Mesothelial cell of epicardium (in vitro differentiated cells): ENCODE data around the gene KCNJ15. TPM values are rescaled to one million over a fixed set of nuclear protein-coding genes. Genes with fewer than 3 reads are reported as not detected.

ENCODE experiments used
- DNase-seq, 2 experiments: peaks; one replicate each; pipeline ENCODE4 v3.0.0; 2021; ENCODE audit warnings: low spot score in 2 of 2; ENCODE audit not compliant: unreplicated experiment in 2 of 2
- H3K27ac Mint-ChIP-seq: 2 replicates; pipeline ENCODE4 v1.8.0; 2021; ENCODE audit warnings: mixed read lengths
- H3K27me3 Mint-ChIP-seq: 2 replicates; pipeline ENCODE4 v1.8.0; 2021; ENCODE audit warnings: low read depth, mixed read lengths
- H3K36me3 Mint-ChIP-seq: 2 replicates; pipeline ENCODE4 v1.8.0; 2021; ENCODE audit warnings: mixed read lengths
- H3K4me1 Mint-ChIP-seq: 2 replicates; pipeline ENCODE4 v1.8.0; 2021; ENCODE audit warnings: mixed read lengths
- H3K4me3 Mint-ChIP-seq: 2 replicates; pipeline ENCODE4 v1.8.0; 2021; ENCODE audit warnings: mild to moderate bottlenecking, moderate library complexity, mixed read lengths
- H3K9me3 Mint-ChIP-seq: 2 replicates; pipeline ENCODE4 v1.8.0; 2021; ENCODE audit warnings: mixed read lengths
- CTCF ChIP-seq: fragments of 200-600 bp; sonication (generic); IDR thresholded peaks from one replicate; pipeline ENCODE4 v1.5.0; 2021; ENCODE audit warnings: antibody characterized with exemption; ENCODE audit not compliant: unreplicated experiment
- total RNA-seq: library from RNA; stranded (reverse); gene quantifications from 3 replicates; pipeline ENCODE4 v1.2.1, GENCODE V29; 2021

The KCNJ15 gene
- total RNA-seq, 1 donor from 2014 or later: 1.9 TPM

- H3K9me3 Mint-ChIP-seq: no peaks in the 10 kb centered on the region
- no peak overlapping the region for H3K27ac Mint-ChIP-seq
- H3K27me3 Mint-ChIP-seq: no peaks in the 10 kb centered on the region
- H3K36me3 Mint-ChIP-seq: no peaks in the 10 kb centered on the region
- no peak for DNase-seq
- peaks cover 38% of the 10 kb centered on the region for H3K4me1 Mint-ChIP-seq
- TF ChIP-seq CTCF: no peak
- no peak overlapping the region for H3K4me3 Mint-ChIP-seq
These were observed 12.2 kb downstream of the KCNJ15 start for GRCh38 chr21:38268864-38269575.

- Mint-ChIP-seq H3K36me3 (no peaks in the 10 kb centered on the region), H3K4me1 (peaks cover 33% of the 10 kb centered on the region), H3K4me3 (no peak overlapping the region), H3K27me3 (no peaks in the 10 kb centered on the region), H3K27ac (no peak overlapping the region), H3K9me3 (peaks cover 3% of the 10 kb centered on the region)
- no peak for DNase-seq
- TF ChIP-seq CTCF: no peak
These were observed 12.8 kb downstream of the KCNJ15 start for GRCh38 chr21:38269576-38269936.

DNA sequence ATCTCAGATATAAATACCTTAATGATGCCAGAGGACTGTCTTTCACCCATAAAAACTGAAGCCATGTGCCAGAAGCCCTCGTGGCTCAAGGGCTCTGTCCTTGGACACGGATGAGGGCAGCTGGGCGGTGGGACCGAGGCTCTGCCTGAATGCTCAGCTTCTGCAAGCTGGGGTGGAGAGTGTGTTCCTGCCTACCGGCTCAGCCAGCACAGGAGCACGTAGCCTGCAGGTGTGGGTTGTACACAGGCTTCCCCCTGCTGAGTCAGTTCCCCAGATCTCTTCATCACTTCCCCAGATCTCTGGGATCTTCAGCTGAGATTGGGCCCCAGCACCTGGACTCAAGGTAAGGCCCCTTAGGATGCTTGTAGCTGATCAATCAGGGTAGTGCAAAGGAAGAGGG is 15.4 kb downstream of the KCNJ15 start:
- H3K9me3 Mint-ChIP-seq: peaks cover 8% of the 10 kb centered on the region
- no peak overlapping the region for H3K27ac Mint-ChIP-seq
- DNase-seq: no peak
- H3K4me3 Mint-ChIP-seq: no peak overlapping the region
- H3K4me1 Mint-ChIP-seq: peaks cover 28% of the 10 kb centered on the region
- no peaks in the 10 kb centered on the region for H3K27me3 Mint-ChIP-seq
- H3K36me3 Mint-ChIP-seq: no peaks in the 10 kb centered on the region
- no peak for TF ChIP-seq CTCF

- Mint-ChIP-seq H3K36me3 (no peaks in the 10 kb centered on the region), H3K27ac (no peak overlapping the region), H3K4me1 (peaks cover 23% of the 10 kb centered on the region), H3K9me3 (peaks cover 11% of the 10 kb centered on the region), H3K4me3 (no peak overlapping the region), H3K27me3 (peaks cover 3% of the 10 kb centered on the region)
- no peak for TF ChIP-seq CTCF
- DNase-seq: no peak
These were observed 17.2 kb downstream of the KCNJ15 start for GRCh38 chr21:38273745-38274542.

DNA sequence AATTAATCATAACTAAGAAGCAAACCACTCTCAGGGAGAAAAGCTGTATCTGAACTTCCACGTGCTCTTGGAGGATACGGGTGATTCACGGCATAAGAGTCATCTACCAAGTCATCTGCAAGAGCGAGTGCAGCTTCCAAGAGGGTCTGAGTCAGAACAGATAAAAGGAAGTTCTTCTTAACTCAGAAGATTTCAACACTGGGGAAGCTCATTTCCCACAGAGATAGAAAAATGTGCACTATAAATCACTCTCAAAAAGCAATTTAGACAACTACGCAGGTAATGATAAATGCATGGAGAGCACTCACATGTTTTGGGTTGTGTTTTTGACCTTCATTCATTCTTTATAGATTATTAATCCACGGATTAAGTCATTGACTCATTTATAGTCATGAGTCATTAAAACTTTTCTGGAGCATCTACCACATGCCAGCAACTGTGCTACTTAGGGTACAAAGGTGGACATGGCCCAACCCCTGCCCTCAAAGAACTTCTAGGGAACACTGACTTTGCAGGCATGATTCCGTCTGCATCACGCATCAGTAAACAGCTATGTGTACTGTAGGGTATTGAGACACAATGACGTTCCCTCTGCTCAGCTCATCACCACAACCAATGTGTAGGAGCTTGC is 20.8 kb downstream of the KCNJ15 start:
- no peak overlapping the region for H3K27ac Mint-ChIP-seq
- no peak for TF ChIP-seq CTCF

More for the DNA sequence above, 20.8 kb downstream of the KCNJ15 start:
- peaks cover 12% of the 10 kb centered on the region for H3K9me3 Mint-ChIP-seq
- H3K4me3 Mint-ChIP-seq: no peak overlapping the region
- no peak for DNase-seq
- peaks cover 15% of the 10 kb centered on the region for H3K27me3 Mint-ChIP-seq
- H3K4me1 Mint-ChIP-seq: peaks cover 9% of the 10 kb centered on the region
- no peaks in the 10 kb centered on the region for H3K36me3 Mint-ChIP-seq
